ENCODE measurements around the gene TNFRSF4. TPM values are rescaled to one million over a fixed set of nuclear protein-coding genes. Genes with fewer than 3 reads are reported as not detected.

TNFRSF4 gene
- total RNA-seq, 3 donors from 2014 or later (not counting 1 experiment from before 2014, with no cell fraction given), result 14.3 to 26.5 (median 15.7) TPM

DNA sequence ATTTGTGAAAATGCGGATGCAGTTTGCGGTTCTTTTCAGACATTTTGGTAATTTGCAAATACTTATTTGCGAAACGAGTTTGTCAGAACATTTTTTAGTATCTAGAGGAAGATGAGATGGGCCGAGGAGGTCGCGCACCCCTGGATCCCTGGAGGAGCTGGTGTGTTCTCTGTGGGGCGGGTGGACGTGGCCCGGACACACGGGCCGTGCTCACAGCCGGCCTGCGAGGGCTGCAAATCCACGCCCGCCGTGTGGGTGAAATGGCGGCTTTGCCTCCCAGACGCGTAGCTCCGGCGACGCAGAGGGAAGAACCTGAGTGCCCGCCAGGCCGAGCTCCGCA is 49.6 kb downstream of the TNFRSF4 start:
- TF ChIP-seq, protein P1, sequence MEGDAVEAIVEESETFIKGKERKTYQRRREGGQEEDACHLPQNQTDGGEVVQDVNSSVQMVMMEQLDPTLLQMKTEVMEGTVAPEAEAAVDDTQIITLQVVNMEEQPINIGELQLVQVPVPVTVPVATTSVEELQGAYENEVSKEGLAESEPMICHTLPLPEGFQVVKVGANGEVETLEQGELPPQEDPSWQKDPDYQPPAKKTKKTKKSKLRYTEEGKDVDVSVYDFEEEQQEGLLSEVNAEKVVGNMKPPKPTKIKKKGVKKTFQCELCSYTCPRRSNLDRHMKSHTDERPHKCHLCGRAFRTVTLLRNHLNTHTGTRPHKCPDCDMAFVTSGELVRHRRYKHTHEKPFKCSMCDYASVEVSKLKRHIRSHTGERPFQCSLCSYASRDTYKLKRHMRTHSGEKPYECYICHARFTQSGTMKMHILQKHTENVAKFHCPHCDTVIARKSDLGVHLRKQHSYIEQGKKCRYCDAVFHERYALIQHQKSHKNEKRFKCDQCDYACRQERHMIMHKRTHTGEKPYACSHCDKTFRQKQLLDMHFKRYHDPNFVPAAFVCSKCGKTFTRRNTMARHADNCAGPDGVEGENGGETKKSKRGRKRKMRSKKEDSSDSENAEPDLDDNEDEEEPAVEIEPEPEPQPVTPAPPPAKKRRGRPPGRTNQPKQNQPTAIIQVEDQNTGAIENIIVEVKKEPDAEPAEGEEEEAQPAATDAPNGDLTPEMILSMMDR (IDR thresholded peaks at IDR 0.05), result no peak
- Mint-ChIP-seq H3K27me3 (ENCODE audit: low read depth in 2 of 2) (peaks cover 0 to 4% of the 10 kb centered on the region in 2 donors), H3K27ac (peak overlapping the region in 1 of 2 donors; percentile 24), H3K4me1 (peaks cover 7 to 11% of the 10 kb centered on the region in 2 donors), H3K9me3 (no peaks in the 10 kb centered on the region), H3K36me3 (no peaks in the 10 kb centered on the region), H3K4me3 (no peak overlapping the region)
- Histone ChIP-seq H3K36me3 (ENCODE audit: control insufficient read depth, insufficient read depth, low read length) (no peaks in the 10 kb centered on the region), H3K27me3 (ENCODE audit: control insufficient read depth, insufficient read depth, low read length) (no peaks in the 10 kb centered on the region), H3K4me1 (ENCODE audit: control insufficient read depth, insufficient read depth, low read length) (peaks cover 41% of the 10 kb centered on the region), H3K27ac (ENCODE audit: low read length) (no peak overlapping the region), H3K9me3 (ENCODE audit: control insufficient read depth, insufficient read depth, low read length) (no peaks in the 10 kb centered on the region), H3K4me3 (ENCODE audit: low read length) (no peak overlapping the region)
- ATAC-seq, result no peak
- 85% methylated on average over 26 of the region's 26 CpGs for WGBS (ENCODE audit: insufficient coverage)
- intact Hi-C loops (cut with micrococcal nuclease), result no loop called here
- no peak for DNase-seq

- Histone ChIP-seq H3K9me3 (ENCODE audit: control insufficient read depth, insufficient read depth, low read length) (no peaks in the 10 kb centered on the region), H3K4me1 (ENCODE audit: control insufficient read depth, insufficient read depth, low read length) (peaks cover 43% of the 10 kb centered on the region), H3K27ac (ENCODE audit: low read length) (no peak overlapping the region), H3K36me3 (ENCODE audit: control insufficient read depth, insufficient read depth, low read length) (no peaks in the 10 kb centered on the region), H3K4me3 (ENCODE audit: low read length) (no peak overlapping the region), H3K27me3 (ENCODE audit: control insufficient read depth, insufficient read depth, low read length) (no peaks in the 10 kb centered on the region)
- Mint-ChIP-seq H3K4me3 (peak overlapping the region; percentile 17), H3K36me3 (no peaks in the 10 kb centered on the region), H3K4me1 (peaks cover 7 to 11% of the 10 kb centered on the region in 2 donors), H3K27ac (peak overlapping the region in 1 of 2 donors; percentile 24), H3K9me3 (no peaks in the 10 kb centered on the region), H3K27me3 (ENCODE audit: low read depth in 2 of 2) (peaks cover 0 to 4% of the 10 kb centered on the region in 2 donors)
- TF ChIP-seq, protein P1 (IDR thresholded peaks at IDR 0.05), result no peak
- ATAC-seq, result no peak
- intact Hi-C loops (cut with micrococcal nuclease), result no loop called here
- 95% methylated on average over 33 of the region's 33 CpGs for WGBS (ENCODE audit: insufficient coverage)
- DNase-seq, result no peak
Measured at GRCh38 chr1:1163538-1164070, 50.3 kb downstream of the TNFRSF4 start.

- DNase-seq (no peak), ATAC-seq (no peak)
- Mint-ChIP-seq H3K36me3 (no peaks in the 10 kb centered on the region), H3K4me3 (no peak overlapping the region), H3K4me1 (peaks cover 7 to 11% of the 10 kb centered on the region in 2 donors), H3K27me3 (ENCODE audit: low read depth in 2 of 2) (peaks cover 0 to 4% of the 10 kb centered on the region in 2 donors), H3K27ac (no peak overlapping the region), H3K9me3 (no peaks in the 10 kb centered on the region)
- TF ChIP-seq, protein P1 (IDR thresholded peaks at IDR 0.05), result no peak
- Histone ChIP-seq H3K27ac (ENCODE audit: low read length) (no peak overlapping the region), H3K4me3 (ENCODE audit: low read length) (no peak overlapping the region), H3K36me3 (ENCODE audit: control insufficient read depth, insufficient read depth, low read length) (no peaks in the 10 kb centered on the region), H3K27me3 (ENCODE audit: control insufficient read depth, insufficient read depth, low read length) (no peaks in the 10 kb centered on the region), H3K4me1 (ENCODE audit: control insufficient read depth, insufficient read depth, low read length) (peaks cover 44% of the 10 kb centered on the region), H3K9me3 (ENCODE audit: control insufficient read depth, insufficient read depth, low read length) (no peaks in the 10 kb centered on the region)
- WGBS (ENCODE audit: insufficient coverage), result 76% methylated on average over 73 of the region's 73 CpGs
- intact Hi-C loops (cut with micrococcal nuclease), result no loop called here
Measured at GRCh38 chr1:1162597-1163537, 51.1 kb downstream of the TNFRSF4 start.
